ENCODE results near the gene ADAT2. TPM values are rescaled to one million over a fixed set of nuclear protein-coding genes. Genes with fewer than 3 reads are reported as not detected.

Gene ADAT2
- total RNA-seq, 2 experiments from 2014 or later = 26.7 to 27.5 TPM

DNA sequence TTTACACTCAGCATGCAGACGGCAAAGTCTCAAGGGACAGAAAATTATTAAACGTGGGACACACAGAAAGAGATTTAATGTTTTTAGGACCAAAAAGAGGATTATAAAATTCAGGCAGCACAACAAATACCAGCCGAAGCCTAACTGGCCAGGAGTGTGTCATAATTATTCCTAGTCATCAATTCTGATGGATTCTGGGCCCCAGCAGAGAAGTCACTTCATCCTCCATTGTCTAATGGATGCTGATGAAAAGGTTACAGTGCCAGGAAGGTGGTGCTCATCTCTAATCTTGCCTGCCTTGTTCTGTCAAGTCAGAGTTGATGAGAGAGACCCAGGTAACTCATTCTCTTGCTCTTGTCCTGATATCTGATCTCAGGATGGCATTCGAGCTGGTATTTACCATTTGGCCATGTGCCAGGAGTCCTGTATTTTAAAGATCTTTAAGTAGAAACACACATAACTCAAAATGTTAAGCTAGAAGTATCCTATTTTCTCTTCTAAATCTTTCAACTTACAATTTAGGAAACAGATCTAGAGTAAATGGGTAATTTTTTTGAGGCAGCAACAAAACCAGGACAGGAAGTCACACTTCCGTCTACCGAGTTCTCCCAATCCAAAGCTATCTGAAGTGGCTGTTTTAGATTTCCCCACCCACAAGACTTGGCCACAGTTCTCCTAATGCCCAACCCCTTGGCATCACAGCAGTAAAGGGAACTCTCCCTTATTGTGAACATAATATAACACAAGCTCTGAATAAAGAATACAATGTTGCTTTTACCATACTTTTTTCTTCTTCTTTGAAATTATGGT is 50.0 kb downstream of the ADAT2 start:
- ChIA-PET POLR2A (no interaction called here), CTCF (no interaction called here)

DNA sequence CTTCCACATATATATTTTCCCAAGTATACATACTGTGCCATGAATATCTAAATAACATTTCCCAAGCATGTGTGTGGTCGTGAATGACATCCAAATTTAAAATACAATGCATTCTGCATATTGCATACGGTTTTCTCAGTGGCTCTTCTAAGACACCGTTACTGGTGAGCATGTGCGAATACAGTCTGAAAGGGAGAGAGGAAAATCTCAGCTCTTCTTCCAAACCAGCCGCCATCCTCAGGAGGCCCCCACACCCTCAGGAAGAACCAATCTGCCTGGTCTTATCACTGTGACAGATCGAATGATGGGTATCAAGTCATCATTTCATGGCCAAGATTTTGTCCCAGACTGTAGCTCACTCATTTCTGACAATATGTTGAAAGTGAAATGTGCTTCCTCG is 50.7 kb downstream of the ADAT2 start:
- ChIA-PET POLR2A (no interaction called here), CTCF (no interaction called here)

DNA sequence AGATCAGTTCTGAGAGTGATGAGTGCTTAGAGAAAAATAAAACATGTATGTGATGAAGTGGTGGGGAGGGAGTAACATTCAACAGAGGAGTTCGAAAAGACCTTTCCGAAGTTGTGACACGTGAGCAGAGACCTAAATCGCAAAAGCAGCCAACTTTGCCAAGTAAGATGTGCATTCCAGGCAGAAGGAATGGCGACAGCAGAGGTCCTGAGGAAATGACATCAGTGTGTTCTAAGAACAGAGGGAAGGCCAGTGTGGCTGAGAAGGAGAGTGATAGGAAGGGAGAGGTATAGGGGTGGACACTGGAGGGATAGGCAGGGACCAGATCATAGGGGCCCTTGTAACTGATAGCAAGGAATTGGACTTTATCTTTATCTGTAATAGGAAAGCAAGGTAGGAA is 51.3 kb downstream of the ADAT2 start:
- CTCF ChIA-PET = no interaction called here

DNA sequence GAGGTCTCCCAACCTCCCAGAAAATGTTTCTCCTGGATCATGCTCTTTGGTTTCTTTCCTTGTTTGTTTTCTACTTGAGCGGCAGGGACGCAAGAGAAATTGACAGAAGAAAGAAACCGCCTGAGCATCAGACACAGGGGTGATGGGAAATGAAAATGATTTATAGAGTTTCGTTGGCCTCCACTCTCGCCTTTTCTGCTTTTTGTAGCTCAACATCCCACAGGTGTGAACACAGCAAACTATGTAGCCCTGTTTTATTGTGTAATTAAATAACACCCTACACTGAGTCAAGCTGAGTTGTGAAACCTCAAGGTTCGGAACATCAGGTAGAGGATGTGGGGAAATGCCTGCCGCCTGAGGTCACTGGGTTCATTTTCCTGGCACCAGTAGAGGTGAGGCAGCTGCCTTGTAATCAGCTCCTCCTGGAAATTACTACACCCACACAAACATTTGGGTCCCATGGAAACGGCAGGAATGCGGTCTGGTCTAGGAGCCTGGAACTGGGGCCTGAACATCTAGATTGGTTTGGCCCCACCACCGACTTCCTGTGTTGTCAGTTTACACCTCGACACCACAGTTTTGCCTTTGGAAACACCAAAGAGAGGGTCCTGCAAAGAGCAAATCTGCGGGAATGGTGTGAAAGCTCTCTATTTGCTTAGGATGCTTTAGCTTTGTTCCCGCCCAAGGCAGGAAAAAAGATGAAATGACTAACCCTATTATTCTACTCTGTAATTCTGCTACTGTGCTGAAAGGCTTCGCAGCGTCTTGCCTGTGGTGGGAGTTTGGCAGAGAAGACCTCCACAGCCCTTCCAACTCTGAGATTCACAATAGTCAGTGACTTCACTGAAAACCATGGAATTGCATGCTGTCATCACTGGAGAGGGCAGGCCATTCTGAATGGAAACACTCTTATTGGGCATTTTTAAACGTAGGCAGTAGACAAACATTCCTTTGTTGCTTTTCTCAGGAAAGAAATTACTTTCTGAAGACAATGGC is 53.0 kb downstream of the ADAT2 start:
- POLR2A ChIA-PET = interaction anchor here (1.0 kb wide), 1 partner anchor 337 kb away, joined by 3 read pairs; no protein-coding TSS in a partner anchor
- CTCF ChIA-PET = no interaction called here

More for the DNA sequence above, 51.3 kb downstream of the ADAT2 start:
- POLR2A ChIA-PET = no interaction called here

DNA sequence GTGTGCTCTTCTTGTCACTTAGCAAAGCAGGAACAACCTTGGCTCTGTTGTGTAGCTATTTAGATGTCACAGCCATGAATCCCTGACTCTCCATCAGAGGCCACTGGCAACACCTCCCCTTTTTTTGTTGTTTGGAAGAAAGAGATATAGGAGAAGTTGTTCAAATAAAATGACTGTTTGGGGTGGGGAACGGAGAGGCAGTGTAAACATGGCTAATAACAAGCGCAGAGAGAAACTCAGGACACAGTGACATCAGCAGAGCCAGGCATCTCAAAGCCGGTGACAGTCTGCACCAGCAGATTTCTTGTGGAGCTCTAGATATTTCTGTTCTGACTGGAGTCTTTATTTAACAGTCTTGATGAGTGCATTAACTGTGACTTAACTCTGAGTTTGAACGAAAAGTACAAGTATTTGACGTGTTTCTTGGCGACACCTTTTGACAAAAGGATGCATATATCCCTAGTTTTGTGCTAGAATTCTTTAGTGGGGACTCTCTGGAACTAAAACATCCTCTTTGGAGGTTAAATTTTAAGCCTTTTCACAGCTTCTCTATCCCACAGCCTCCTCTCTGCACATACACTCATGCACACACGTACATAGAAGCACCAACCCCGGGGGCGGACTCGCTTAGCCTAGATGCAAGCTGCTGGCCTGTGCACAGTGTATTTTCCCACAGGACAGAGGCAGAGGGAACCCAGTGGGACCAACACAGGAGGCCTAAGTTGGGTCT is 53.8 kb downstream of the ADAT2 start:
- POLR2A ChIA-PET = interaction anchor here (1.0 kb wide), 1 partner anchor 337 kb away, joined by 3 read pairs; no protein-coding TSS in a partner anchor
- CTCF ChIA-PET = no interaction called here

DNA sequence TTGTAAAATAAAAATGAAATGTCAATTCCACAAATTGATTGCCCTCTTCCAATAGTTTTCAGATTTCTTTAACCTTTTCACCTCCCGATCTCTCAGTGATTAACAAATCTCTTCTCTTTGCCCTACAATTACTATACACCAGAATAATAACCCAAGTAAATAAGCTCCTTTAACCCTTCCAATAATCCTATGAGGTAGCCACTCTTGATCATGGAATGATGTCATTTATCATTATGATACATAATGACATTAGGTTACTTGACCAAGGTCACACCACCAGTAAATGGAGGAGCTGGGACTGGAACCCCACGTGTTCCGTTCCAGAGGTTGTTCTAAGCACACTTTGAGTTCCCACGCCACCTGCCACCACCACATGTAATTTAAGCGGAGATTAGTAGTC is 54.8 kb downstream of the ADAT2 start:
- ChIA-PET CTCF (no interaction called here), POLR2A (no interaction called here)

DNA sequence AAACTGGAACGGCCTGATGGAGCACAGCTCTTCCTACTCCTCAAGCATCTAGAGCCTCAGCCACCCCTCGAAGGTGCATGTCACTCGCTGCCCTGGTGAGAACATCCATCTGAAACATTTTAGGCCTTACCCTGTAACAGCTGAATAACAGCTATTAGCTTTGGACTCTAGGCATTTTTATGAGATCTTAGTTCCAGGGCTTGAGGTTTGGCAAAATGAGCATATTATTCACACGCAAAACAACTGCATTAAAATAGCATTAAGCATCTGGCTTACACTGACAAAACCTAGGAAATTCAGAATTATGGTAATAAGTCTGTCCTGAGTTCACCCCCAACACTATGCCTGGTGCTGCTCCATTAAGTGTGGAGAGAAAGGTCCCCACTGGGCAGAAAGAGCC is 56.1 kb downstream of the ADAT2 start:
- ChIA-PET CTCF (no interaction called here), POLR2A (interaction anchor here (0.6 kb wide), 1 partner anchor 892 kb away, joined by 3 read pairs; no protein-coding TSS in a partner anchor)

DNA sequence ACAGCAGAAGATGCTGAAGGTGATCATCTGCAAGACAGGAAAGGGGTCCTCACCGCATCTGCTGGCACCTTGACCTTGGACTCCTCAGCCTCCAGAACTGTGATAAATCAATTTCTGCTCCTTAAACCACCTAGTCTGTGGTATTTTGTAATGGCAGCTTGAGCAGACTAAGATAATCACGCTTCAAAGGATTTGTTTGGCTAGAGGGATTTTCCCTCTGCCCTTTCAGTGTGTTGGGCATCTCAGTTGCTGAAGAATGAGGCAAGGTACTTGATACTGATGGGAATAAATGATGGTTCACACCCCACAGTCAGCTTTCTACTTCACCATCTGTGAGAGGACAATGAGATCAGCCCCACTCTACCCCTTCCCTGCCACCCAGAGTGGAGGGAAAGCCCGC is 60.2 kb downstream of the ADAT2 start:
- ChIA-PET CTCF (no interaction called here), POLR2A (no interaction called here)

DNA sequence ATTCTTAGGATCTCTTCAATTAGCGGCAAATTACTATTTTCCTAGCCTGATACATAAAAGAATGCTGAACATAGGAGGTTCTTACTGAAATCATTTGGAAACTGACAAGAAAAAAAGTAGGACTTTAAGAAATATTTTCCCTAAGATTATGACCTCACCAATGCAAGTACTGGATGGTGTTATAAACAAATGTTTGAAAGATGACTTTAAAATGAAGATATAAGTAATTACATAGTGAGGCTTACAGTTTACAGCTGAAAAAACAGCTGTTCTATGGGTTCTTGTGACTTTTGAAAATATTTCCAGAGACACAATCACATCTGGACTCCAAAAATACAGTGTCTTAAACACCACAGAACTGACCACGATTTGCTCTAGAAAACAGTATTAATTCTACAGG is 64.9 kb downstream of the ADAT2 start:
- ChIA-PET CTCF (no interaction called here), POLR2A (no interaction called here)

DNA sequence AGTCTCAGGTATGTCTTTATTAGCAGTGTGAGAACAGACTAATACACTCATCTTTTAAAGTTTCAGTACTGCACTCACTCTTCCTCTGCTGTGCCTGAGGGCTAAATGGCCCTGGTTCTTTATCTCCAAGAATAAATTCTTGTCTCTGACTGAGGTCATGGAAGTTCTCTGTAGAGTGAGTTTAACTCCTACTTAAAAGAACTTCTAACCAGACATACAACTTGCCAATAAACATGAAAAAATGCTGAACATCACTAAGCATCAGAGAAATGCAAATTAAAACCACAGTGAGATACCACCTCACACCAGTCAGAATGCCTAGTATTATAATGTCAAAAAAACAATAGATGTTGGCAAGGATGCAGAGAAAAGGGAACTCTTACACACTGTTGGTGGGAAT is 73.6 kb downstream of the ADAT2 start:
- ChIA-PET POLR2A (no interaction called here), CTCF (no interaction called here)

DNA sequence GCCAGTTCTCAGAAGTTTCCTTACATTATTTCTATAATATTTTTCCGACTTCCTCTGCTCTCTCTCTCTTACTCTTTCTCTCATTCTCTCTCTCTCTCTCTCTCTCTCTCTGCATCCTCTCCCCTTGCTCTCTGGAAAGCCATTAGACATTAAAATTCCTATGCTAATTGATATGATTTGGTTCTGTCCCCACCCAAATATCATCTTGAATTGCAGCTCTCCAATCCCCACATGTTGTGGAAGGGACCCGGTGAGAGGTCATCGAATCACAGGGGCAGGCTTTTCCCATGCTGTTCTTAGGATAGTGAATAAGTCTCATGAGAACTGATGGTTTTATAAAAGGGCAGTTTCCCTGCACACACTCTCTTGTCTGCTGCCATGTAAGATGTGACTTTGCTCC is 74.1 kb downstream of the ADAT2 start:
- CTCF ChIA-PET = no interaction called here
- POLR2A ChIA-PET = no interaction called here

DNA sequence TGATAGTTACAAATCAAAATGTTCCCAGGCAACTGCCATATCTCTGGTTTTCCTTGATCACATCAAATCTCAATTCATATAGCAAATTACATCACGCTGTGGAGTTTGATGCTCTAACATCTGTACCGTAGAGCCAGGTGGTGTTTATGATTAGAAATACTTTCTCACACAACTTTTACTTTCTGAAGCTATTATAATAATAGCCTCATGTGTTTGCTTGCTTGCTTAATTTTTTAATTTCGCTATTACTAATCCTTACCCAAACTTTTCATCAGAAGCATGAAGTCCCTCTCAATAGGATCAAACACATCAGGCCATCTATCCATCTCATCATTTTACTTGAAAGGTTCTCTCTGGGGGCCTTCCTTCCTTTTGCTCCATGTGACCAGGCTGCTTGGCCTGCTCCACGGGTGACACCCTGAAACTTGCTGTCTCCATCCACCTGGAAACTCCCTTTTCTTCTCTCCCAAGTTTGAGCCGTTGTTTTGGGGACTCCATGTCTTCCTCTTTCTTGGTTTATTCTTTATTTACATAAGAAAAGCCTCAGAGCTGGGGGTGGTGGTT is 75.4 kb downstream of the ADAT2 start:
- CTCF ChIA-PET = no interaction called here
- POLR2A ChIA-PET = no interaction called here

DNA sequence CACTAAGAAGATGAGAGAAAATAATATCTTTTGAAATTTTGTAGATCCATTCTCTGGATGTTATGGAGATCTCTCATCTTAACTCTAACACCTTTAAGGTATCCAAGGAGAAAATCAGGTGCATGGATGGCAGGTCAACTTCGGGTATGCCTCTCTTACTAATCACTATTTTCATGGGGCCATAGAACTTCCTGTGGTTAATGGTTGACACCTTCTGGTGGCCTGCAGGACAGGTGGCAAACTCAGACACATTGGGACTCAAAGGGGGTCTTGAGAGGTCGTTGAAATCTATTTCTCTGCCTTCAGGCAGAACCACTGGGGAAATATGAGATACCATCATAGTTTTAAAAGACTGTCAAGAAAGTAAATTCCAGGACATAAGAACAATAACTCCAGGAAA is 76.5 kb downstream of the ADAT2 start:
- POLR2A ChIA-PET = no interaction called here

More for the DNA sequence above, 76.5 kb downstream of the ADAT2 start:
- CTCF ChIA-PET = no interaction called here

Other genes with a start within 250 kb of the ADAT2 start
- 10 to 100 TPM; 27.9 to 30.9 TPM for gene PEX3, start 110 bp upstream of the ADAT2 start, total RNA-seq
- gene FUCA2, start 61.0 kb upstream of the ADAT2 start, total RNA-seq = 10 to 100 TPM; 12.3 to 13.4 TPM
- 10 to 100 TPM; 24.2 to 26.2 TPM for gene PHACTR2, start 227.3 kb upstream of the ADAT2 start, total RNA-seq